ENCODE results near the gene DRICH1. TPM values are rescaled to one million over a fixed set of nuclear protein-coding genes. Genes with fewer than 3 reads are reported as not detected.

Gene DRICH1
- total and polyA plus RNA-seq, 2 of the 8 experiments (the other 6 are each of a cell fraction or from before 2014, with no cell fraction given): 0.21 to 0.28 TPM

DNA sequence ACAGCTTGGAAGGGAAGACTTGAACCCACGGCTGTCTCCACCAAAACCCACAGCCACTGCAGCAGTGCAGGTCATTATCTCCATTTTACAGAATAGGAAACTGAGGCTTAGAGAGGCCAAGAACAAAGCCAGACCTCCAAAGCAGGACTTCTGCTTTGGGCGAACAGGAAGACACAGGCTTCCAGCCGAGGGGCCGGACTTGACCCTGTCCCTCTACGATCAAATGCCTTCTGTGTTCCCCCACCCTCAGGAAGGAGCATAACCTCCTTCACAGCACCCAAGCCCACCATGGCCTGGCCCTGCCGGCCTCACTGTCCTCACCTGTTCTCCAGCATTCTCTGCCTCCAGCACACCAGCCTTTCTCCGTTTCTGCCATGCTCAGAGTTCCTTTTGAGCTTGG is 67.8 kb downstream of the DRICH1 start:
- no peak overlapping the region for H3K27ac ChIP-seq (ENCODE audit: low read depth, low read length)
- no peak overlapping the region for H3K14ac ChIP-seq (ENCODE audit: insufficient read length)
- H3K9ac ChIP-seq (replicated peaks in 1 of 4; ENCODE audit: extremely low read depth in 1 of 4, low read depth in 3 of 4, low read length in 3 of 4): no peak overlapping the region
- H3K79me2 ChIP-seq (ENCODE audit: control insufficient read depth in 1 of 2, insufficient read depth in 2 of 2, low read length in 2 of 2): no peaks in the 10 kb centered on the region
- WGBS, 2 experiments (ENCODE audit: extremely low coverage in 1 of 2, insufficient coverage in 1 of 2, insufficient read length in 1 of 2, insufficient replicate concordance in 2 of 2, low coverage in 1 of 2, low lambda C conversion rate in 2 of 2, missing lambda C conversion rate in 1 of 2): 87% methylated on average over 7 of the region's 7 CpGs; no CpG with 5 or more reads in 1 of the 2 experiments
- no peaks in the 10 kb centered on the region for H3K79me1 ChIP-seq (ENCODE audit: low read depth, low read length)
- no peaks in the 10 kb centered on the region for H3K36me3 ChIP-seq (ENCODE audit: control insufficient read depth in 2 of 4, insufficient read depth in 4 of 4, low read length in 3 of 4)
- no peak overlapping the region for H3K4me3 ChIP-seq (ENCODE audit: extremely low read depth in 1 of 4, insufficient read depth in 2 of 4, low read depth in 3 of 4, low read length in 4 of 4)
- H3K27me3 ChIP-seq (replicated peaks in 1 of 4; ENCODE audit: control insufficient read depth in 3 of 4, extremely low read depth in 1 of 4, insufficient read depth in 3 of 4, low read length in 3 of 4): peaks cover 4 to 36% (median 25%) of the 10 kb centered on the region in 4 experiments
- H3K4me1 ChIP-seq (replicated peaks in 1 of 4; ENCODE audit: control insufficient read depth in 3 of 4, insufficient read depth in 4 of 4, low read length in 3 of 4): peaks cover 0 to 14% (median 10%) of the 10 kb centered on the region in 4 experiments; a peak in 6 of 7 replicates
- no peaks in the 10 kb centered on the region for H3K9me3 ChIP-seq (ENCODE audit: insufficient read depth in 2 of 2, low read depth in 1 of 2, low read length in 1 of 2)
- H3K4me2 ChIP-seq (ENCODE audit: insufficient read depth in 1 of 2, low read depth in 2 of 2, low read length in 2 of 2): no peak overlapping the region
- ChIA-PET POLR2A (ENCODE audit: partially characterized antibody) (no interaction called here), CTCF (ENCODE audit: partially characterized antibody) (interaction anchor here (4.2 kb wide), 1 partner anchor 27 kb away, joined by 17 read pairs; no protein-coding TSS in a partner anchor)
- H3K23ac ChIP-seq (ENCODE audit: insufficient read length): no peak overlapping the region
- no peak overlapping the region for H3K4ac ChIP-seq (replicated peaks; ENCODE audit: insufficient read length, low read depth, low read length)
- H3K23me2 ChIP-seq (ENCODE audit: low read depth, low read length): peaks cover 11% of the 10 kb centered on the region; the same call in 1 of the 2 replicates
- H2BK5ac ChIP-seq (ENCODE audit: low read depth, low read length): no peak overlapping the region
- DNase-seq (ENCODE audit: low read depth in 1 of 2, low spot score in 2 of 2) (no peak), FAIRE-seq (no peak)
- no peak overlapping the region for H4K91ac ChIP-seq (replicated peaks; ENCODE audit: insufficient read length, low read length)
- H4K20me1 ChIP-seq (replicated peaks in 1 of 2; ENCODE audit: control insufficient read depth in 1 of 2, insufficient read depth in 2 of 2, low read length in 2 of 2): peaks cover 0 to 3% of the 10 kb centered on the region in 2 experiments
- H2AK5ac ChIP-seq (ENCODE audit: low read depth, low read length): no peak overlapping the region
- H2BK120ac ChIP-seq (replicated peaks; ENCODE audit: low read depth, low read length): no peak overlapping the region
- H2BK12ac ChIP-seq (ENCODE audit: low read depth, low read length): peak overlapping the region; percentile 27; the same call in 1 of the 2 replicates
- H4K5ac ChIP-seq (ENCODE audit: insufficient read length, low read depth, low read length): no peak overlapping the region
- no peak overlapping the region for H2BK15ac ChIP-seq (ENCODE audit: low read length)
- H4K8ac ChIP-seq (ENCODE audit: extremely low read depth, insufficient read depth, low read length): no peak overlapping the region
- no peak overlapping the region for H2AFZ ChIP-seq (ENCODE audit: low read length)
- H2BK20ac ChIP-seq (ENCODE audit: low read length): no peak overlapping the region
- H3K18ac ChIP-seq (ENCODE audit: extremely low read depth, low read length): no peak overlapping the region
- H3K56ac ChIP-seq (replicated peaks; ENCODE audit: insufficient read length, low read depth, low read length): no peak overlapping the region
- TF ChIP-seq SAP30 (IDR thresholded peaks at IDR 0.05; ENCODE audit: insufficient read depth, insufficient replicate concordance, low read length) (no peak), ZNF274 (IDR thresholded peaks at IDR 0.05; ENCODE audit: borderline replicate concordance, extremely low read depth, low read length) (no peak), EGR1 (IDR thresholded peaks at IDR 0.05; ENCODE audit: borderline replicate concordance, low read depth, low read length) (no peak), BCL11A (IDR thresholded peaks at IDR 0.05; ENCODE audit: low read depth in 2 of 2, low read length in 2 of 2) (no peak), ASH2L (IDR thresholded peaks at IDR 0.05; ENCODE audit: low read length) (no peak), E2F6 (IDR thresholded peaks at IDR 0.05) (no peak), SIX5 (IDR thresholded peaks at IDR 0.05; ENCODE audit: low read depth, low read length) (no peak), KDM5A (IDR thresholded peaks at IDR 0.05; ENCODE audit: low read length) (no peak), CBX8 (IDR thresholded peaks at IDR 0.05; ENCODE audit: borderline replicate concordance, low read depth, low read length) (no peak), KDM4A (IDR thresholded peaks at IDR 0.05; ENCODE audit: low read depth, low read length, severe bottlenecking) (no peak), USF2 (IDR thresholded peaks at IDR 0.05; ENCODE audit: low read length) (no peak)

Data from H1 (cell line).